ENCODE results near the gene C11orf54.

GRCh38 chr11:93704237-93704636, 37.2 kb upstream of the C11orf54 start:
- TF ChIP-seq SP1 (IDR thresholded peaks at IDR 0.05; ENCODE audit: low read depth, low read length) (no peak), USF2 (IDR thresholded peaks at IDR 0.05; ENCODE audit: borderline replicate concordance, low read depth, low read length) (no peak), USF1 (IDR thresholded peaks at IDR 0.05; ENCODE audit: borderline replicate concordance, extremely low read length, insufficient read depth, low read depth, low read length) (no peak), ZZZ3 (IDR thresholded peaks at IDR 0.05; ENCODE audit: control insufficient read depth, insufficient read length, low read depth) (no peak), POLR2A (IDR thresholded peaks at IDR 0.05; ENCODE audit: low read depth, low read length) (no peak)
